NK-92 (cell line): ENCODE results near the gene TH.

ENCODE experiments used
- DNase-seq: peaks from one replicate; lab custom pipeline; 2025; ENCODE audit not compliant: unreplicated experiment; lab: John Stamatoyannopoulos, UW

Gene TH

DNA sequence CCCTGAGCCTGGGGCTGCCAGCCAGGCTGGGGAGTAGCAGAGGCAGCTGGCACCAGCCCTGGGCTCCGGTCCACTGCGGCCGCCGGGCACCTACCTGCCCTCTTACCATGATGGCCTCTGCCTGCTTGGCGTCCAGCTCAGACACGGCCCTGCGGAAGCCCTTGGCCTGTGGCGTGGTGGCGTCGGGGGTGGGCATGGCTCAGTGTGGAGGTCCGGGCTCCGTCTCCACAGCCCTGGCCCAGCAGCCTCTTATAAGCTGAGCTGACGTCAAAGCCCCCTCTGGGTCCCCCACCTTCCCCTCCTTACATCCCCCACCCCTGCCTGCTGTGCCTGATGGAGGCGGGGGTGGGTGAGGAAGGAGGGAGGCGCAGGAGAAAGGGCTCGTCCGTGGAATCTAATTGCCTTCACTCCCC lies at the start of gene TH:
Gene TH, minus strand, starts transcription at position 225 of the 413 bp plus-strand sequence. Its CDS starts 29 bp downstream, at position 196.
- no peak for DNase-seq

DNA sequence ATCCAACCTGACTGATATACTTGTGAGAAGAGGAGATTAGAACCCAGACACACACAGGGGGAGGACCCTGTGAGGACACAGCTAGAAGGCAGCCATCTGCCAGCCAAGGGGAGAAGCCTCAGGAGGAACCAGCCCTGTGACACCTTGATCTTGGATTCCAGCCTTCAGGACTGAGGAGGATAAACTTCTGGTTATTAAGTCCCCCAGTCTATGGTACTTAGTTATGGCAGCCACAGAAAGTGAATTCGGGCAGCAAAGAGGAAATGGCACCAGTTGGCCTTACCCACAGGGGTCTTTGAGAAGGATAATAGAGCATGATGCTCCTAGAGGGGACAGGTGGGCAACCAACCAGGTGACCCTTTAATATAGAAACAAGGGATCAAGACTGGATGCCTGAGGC lies 49.4 kb upstream of the TH start:
- no peak for DNase-seq

DNA sequence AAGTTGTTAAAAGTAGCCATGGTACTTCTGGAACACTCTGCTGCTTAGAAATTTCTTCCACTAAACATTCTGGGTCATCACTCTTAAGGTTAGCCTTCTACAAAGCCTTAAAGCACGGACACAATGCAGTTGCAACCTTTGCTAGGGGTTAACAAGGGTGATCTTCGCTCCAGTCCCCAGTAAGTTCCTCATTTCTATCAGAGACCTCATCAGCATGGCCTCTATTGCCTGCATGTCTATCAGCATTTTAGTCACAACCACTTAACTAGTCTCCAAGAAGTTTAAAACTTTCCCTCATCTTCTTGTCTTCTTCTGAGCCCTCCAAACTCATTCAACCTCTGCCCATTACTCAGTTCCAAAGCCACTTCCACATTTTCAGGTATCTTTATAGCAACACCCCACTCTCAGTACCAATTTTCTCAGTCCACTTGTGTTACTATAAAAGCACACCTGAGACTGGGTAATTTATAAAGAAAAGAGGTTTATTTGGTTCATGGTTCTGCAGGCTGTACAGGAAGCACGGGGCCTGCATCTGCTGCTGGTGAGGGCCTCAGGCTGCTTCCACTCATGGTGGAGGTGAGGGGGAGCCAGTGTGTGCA lies 48.7 kb upstream of the TH start:
- no peak for DNase-seq

DNA sequence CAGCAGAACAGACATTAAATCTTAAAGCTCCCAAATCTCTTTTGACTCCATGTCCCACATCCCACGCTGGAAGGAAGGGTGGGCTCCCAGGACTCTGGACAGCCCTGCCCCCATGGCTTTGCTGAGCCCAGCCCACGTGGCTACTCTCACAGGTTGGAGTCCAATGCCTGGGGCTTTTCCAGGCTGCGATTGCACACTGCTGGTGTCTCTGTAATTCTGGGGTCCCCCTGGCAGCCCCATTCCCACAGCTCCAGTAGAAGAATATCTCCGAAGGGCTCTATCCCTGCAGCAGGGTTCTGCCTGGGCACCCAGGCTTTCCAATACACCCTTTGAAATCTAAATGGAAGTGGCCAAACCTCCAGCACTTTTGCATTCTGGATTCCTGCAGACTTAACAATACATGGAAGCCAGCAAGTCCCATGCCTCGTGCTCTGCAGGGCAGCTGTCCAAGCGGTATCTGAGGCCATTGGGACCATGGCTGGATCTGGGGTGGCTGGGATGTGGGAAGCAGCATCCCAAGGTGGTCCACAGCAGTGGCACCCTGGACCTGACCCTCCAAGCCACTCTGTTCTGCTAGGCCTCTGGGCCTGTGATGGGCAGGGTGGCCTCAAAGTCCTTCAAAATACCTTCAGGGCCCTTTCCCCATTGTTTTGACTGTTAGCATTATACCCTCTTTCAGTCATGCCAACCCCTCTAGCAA lies 47.9 kb upstream of the TH start:
- DNase-seq: no peak

DNA sequence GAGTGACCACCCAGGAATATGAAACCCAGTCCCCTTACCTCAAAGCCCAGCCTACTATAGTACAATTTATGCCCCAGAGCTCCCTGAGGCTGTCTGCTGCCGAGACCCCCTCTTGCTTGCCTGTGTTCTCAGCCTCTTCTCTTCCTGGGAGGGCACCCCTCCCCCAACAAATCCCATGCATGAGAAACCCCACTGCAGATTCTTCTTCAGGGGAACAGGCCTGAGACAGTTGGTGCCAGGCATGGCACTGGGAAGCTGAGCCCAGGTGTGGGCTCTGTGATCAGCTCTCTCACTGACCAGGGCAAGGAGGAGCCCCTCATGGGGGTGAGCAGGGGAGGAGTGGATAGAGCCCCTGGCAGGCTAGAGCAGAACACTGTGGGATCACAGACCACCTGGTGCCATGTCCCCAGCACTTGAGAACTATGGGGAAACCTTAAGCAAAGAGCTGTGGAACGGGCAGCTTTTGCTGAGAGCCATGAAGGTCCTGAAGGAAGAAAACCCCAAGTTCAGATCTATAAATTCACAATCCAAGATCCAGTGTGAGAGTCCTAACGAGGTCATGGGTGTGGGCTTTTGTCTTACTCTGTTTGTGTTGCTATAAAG lies 46.5 kb upstream of the TH start:
- DNase-seq: no peak

DNA sequence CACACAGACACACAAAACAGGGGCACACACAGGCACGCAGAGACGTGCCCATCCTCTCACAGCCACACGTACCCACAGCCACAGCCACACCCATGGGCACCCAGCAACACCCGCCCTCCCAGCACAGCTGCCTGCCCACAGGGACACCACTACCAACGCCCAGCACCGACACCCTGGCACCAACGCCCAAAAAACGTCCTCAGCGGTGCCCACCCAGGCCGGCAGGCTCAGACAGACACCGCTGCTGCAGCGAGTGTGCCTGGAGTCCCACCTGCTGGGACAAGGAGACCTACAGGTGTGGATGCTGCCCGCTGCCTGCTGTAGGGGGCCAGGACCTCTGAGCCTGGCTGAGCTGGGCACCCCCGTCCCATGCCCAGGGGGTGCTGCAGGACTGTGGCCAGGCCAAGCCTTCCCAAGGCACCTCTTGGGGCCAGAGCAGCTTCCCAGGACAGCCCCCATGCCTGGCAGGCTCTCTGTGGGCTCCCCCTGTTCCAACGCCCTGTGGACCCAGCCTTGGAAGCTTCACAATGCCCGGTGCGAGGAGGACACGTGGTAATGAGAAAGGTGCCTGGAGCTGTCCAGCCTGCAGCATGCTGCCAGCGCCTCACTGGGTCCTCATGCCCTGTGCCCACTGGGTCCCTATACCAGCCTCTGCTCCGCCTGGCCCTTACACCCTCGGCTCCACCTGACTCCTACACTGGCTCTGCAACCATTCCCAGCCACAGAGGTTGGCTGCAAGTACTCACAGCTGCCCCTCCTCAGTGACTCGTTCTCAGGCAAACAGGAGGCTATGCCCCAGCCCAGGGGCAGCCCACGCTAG lies 45.8 kb upstream of the TH start:
- no peak for DNase-seq

DNA sequence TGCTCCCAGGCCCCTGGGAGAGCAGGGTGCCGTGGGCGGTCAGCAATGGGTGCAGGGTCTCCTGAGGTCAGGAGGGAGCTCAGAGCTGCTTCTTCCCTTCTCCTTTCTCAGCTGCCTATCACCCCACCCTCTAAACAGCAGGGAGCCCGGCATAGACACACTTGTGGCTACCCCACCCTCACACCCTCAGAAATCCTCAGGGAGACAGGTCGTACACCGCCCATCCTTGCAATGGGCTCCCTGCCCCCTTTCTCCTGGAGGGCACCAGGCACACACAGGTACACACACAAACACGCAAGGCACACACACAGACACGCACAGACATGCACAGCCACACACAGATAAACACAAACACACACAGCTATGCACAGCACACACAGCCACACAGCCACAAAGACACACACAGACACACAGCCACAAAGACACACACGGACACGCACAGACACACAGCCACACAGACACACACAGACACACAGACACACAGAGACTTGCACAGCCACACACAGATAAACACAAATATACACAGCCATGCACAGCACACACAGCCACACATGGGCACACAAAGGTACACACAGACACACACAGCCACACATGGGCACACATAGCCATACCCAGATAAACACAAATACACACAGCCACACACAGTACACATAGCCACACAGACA lies 44.9 kb upstream of the TH start:
- DNase-seq: no peak

DNA sequence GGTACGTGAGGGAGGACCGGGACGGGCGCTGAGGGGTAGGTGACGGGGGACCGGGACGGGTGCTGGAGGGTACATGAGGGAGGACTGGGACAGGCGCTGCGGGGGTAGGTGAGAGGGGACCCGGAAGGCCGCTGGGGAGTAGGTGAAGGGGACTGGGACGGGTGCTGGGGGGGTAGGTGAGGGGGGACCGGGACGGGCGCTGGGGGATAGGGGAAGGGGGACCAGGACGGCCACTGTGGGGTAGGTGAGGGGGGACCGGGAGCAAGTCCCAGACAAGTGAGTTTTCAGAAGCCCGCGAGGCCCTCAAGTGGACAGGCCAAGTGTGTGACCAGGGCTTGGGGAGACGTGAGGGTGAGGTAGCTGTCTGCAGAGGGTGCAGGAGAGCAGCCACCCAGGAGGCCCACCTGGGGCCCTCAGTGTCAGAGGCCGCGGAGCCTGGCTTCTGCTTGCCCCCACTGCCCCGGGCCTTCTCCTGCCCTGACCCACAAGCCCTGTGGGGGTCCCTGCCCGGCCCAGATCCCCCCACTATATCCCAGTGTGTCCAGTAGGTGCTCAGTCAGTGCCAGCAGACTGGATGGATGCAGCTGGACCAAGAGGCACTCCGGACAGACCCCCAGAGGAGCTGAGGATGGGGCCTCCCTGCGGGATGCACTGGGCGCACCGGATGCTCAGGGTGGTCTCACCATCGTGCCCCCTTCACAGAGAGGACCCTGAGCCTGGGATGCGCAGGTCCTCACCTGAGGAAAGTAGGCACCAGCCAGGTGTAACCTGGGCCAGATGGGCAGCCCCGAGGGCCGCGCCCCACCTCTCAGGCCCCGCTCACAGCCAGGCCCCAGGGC lies 44.2 kb upstream of the TH start:
- no peak for DNase-seq

DNA sequence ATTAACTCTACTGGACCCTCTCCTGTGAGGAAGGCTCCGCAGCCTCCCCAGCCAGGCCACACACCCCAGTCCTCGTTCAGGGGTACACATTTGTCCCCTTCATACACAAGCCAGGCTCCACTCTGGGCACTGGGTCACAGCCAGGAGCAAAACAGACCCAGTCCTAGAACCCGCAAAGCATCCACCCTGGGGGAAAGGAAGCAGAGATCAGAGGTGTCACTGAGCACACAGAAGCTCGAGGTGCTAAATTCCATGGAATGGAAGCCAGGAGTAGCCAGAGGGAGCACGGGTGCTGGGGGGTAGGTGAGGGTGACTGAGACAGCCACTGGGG lies 43.6 kb upstream of the TH start:
- no peak for DNase-seq

DNA sequence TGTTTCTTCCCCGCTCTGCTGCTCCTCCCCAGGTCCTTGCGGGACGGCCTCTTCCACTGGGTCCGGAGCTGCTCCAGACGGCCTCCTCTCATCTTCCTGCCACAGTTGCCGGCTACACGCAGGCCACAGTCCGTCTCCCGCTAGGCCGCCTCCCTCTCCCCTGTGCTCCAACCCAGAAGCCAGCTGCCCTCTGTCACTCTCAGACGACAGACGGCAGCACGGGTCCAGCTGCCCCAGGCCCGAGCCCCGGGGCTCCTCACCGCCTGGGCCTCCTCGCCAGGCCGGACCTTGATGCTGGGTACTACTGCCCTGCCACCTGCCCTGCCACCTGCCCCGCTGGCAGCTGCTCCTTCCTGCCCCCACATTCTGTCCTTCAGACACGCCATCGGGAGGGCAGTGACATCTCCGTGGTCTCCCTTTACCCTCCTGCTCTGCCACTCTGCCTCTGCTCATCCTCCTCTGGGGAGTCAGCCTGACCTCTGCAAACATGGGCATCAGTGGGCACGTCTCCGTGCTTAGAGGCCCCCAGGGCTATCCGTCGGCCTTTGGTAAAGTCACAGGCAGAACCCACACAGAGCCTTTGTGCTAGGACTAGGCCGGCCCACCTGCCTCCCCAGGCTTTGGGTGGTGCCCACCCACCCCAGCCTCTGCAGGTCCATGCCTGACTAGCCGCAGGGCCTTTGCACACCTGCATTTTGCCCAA lies 43.1 kb upstream of the TH start:
- no peak for DNase-seq

DNA sequence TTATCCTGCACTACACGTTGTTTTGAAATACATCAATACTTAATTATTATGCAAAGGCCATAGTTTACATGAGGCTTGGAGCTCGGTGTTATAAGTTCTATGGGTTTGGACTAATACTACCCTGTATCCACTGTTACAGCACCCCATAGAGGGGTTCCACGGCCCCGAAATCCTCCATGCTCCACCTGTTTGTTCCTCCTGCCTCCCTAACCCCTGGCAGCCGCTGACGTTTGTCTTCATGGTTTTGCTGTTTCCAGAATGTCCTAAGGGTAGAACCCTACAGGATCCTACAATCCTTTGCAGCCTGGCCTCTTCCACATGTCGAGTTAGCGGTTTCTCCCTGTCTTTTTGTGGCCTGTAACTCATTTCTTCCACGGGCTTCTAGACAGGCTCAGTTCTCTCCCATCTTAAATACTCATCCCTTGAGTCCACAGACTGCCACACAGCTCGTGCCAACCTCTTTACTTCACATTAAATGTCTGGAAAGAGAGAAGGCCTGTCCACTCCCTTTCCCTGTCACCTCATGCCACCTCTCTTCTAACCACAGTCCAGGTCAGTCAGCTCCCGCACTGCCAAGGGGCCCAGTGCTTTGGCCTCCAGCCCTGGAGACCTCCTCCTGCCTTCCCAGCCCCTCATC lies 42.4 kb upstream of the TH start:
- no peak for DNase-seq

DNA sequence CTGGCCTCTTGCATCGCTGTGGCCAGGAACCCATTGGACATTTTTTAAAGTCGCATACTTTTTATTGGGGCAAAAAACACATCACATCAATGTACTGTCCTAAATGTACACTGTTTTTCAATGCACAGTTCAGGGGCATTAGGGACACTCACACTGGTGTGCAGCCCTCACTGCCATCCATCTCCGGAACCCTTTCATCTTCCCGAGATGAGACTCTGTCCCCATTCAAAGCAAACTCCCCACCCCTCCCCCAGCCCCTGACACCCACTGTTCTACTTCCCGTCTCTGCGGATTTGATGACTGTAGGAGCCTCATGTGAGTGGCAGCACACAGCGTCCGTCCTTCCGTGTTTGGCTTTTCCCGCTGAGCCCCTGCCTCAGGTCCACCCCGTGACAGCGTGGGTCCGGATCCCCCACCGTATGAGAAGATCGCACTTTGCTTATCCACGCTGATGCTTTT lies 41.8 kb upstream of the TH start:
- no peak for DNase-seq

DNA sequence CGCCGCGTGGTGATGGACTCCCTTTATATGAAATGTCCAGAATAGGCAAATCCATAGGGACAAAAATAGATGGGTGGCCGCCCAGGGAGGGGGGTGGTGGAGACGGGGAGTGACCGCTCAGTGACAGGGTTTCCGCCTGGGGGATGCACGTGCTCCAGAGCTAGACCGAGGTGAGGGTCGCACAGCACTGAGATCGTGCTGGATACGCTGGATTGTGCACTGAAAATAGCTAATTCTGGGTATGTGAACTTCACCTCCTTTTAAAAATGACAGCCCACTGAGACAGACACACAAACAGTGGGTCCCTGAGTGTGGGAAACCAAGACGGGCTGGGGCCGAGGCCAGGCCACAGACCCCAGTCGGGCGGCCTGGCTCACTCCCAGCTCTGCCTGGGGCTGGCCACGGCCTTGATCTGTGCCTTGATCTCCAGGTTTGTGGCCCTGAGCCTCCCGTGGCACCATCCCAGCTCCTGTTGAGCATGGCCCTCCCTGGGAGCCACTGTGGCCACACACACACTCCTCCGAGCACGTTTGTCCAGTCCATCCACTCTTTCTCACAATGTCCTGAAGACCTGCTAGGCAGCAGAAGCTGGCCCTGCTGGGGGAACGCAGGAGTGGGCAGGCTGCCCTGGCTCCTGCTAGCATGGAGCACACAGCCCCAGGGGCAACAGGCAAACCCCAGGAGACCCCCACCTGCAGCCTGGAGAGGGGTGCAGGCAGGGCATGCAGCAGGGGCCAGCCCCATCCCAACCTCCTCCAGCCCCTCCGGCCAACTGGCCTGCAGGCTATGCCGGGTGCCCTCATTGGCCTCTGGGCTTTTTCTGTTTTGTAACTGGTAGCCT lies 41.0 kb upstream of the TH start:
- DNase-seq: no peak

DNA sequence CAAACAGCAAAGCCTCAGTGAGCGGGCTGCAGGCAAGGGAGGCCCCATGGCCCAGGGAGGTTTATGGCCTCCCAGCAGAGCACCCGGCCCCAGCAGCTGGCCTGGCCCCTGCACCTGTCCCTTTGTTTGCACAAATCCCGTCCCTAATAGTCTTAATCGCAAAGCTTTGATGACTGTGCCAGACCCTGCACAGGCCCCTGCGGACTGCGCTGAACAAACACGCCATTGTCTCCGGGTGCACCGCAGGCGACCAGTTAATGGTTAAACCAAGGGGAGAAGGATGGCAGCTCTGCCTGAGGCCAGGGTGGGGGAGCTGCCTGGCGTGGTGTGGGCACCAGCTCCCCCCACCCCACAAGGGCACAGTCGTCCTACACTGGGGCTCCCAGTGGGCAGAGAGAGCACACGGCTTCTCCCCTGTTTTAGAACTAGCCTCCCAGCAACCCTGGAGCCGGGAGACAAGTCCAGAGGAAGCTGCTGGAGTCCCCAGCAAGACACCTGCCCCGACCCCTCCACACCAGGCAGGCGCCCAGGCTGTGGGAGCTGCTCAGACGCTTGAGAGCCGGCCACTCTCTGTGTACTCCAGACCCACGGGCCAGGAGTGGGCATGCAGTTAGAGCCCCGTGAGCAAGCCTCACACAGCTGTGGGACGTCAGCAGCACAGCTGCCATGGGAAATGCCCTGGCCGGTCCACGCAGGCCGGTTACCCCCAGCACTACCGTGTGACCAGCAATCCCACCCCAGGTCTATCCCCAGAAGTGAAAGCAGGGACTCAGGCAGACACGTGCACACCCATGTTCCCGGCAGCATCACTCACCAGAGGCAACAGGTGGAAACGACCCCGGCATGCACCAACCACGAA lies 39.7 kb upstream of the TH start:
- DNase-seq: no peak

DNA sequence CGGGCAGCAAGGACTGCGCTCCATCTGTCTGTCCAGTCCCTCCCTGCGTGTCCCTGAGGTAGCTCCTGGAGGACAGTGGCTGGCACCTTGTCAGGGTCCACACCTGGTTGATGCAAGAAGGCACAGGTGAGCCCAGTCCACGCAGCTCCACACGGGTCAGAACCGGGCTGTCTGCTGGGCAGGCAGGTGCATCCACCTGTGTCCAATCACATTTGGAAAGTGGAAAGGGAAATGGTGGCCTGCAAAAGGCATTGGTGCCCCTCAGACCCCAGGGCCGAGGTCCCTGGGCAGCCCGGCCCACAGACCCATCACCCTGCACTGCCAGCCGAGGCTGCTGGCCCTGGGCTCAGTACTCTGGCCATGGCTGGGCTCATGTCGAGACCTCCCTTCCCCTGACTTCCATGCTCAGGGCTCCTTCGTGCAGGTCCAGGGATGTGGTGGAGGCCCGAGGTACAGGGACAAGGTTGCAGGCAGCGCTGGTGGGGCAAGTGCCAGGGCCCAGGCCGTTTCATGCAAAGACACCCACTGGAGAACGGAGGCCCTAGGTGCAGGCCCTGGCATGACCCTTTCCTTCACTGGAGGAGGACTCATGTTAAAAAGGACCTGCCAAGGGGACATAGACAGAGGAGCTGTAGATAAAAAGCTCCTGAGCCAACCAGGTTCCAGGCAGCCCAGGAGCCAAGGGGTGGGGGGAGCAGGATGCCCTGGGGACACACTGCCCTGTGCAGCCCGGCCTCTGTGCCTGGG lies 38.9 kb upstream of the TH start:
- DNase-seq: no peak

DNA sequence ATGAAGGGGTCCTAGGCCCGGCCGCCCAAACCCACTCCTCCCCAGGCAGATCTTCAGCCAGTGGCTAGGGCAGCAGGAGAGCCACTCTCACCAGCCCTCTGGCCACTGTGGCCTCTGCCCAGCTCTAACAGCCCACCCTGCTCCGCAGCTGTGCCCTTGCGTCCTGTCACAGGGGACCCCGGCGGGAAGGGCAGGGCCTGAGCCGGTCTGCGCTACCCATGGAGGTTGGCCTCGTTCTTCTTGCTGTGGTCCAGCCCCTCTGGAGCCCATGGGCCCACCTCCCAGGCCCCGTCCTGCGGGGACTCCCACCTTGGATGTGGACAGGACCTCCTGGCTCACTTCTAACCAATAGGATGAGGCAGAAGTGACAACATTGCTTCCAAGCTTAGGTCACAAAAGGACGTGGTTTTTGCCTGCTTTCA lies 38.3 kb upstream of the TH start:
- no peak for DNase-seq

DNA sequence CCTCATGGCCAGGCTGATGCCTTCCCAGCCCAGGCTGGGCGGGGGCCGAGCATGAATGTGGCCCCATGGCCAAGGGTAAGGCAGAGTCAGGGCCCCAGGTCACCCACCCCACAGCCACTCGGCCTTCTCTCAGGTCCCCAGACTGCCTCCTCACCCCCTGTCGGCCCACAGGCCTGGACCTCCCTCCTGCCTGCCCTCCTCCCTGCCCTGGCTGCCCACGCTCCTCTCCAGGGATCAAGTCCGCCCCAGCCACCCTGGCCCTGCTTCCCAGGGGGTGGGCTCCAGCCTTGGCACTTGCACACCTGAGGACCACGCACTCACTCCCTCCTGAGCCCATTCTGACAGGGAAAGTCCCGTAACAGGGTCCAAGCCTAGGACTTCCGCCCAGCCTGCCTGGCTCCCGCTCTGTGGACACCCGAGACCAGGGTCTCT lies 37.8 kb upstream of the TH start:
- DNase-seq: no peak
